ENCODE measurements around the gene ABCA7. TPM values are rescaled to one million over a fixed set of nuclear protein-coding genes. Genes with fewer than 3 reads are reported as not detected.

The ABCA7 gene
- total RNA-seq, 1 experiment from 2014 or later = 91.4 TPM

GRCh38 chr19:1010586-1011510 is 29.1 kb upstream of the ABCA7 start:
- H3K4me2 ChIP-seq (ENCODE audit: low read length) = no peak overlapping the region
- H4K20me1 ChIP-seq (ENCODE audit: insufficient read depth) = no peaks in the 10 kb centered on the region; the same call in 1 of the 2 replicates
- H3K9ac ChIP-seq (ENCODE audit: low read length) = no peak overlapping the region
- no peaks in the 10 kb centered on the region for H3K4me1 ChIP-seq (ENCODE audit: control insufficient read depth in 1 of 2, insufficient read depth in 2 of 2, low read length in 2 of 2)
- peaks cover 30% of the 10 kb centered on the region for H3K79me2 ChIP-seq (ENCODE audit: insufficient read depth, low read length)
- ChIA-PET CTCF (no interaction called here), POLR2A (no interaction called here), RAD21 (ENCODE audit: low non-redundant PET in 1 of 2, low total read pairs in 2 of 2, uncharacterized antibody in 2 of 2, unreplicated experiment in 2 of 2) (no interaction called here)
- no peaks in the 10 kb centered on the region for H3K9me2 ChIP-seq (ENCODE audit: insufficient read depth)
- ATAC-seq = no peak
- no peak overlapping the region for H3K4me3 ChIP-seq (replicated peaks in 1 of 2; ENCODE audit: low read depth in 1 of 2, low read length in 2 of 2)
- H2AFZ ChIP-seq (ENCODE audit: low read depth, low read length, poor library complexity, severe bottlenecking) = no peak overlapping the region
- TF ChIP-seq SIN3A (IDR thresholded peaks at IDR 0.05; ENCODE audit: low read depth) (no peak), REST (IDR thresholded peaks at IDR 0.05; ENCODE audit: low read depth) (no peak), SP1 (IDR thresholded peaks at IDR 0.05; ENCODE audit: low read depth) (no peak), EZH2 (IDR thresholded peaks at IDR 0.05) (no peak), YY1 (IDR thresholded peaks at IDR 0.05; ENCODE audit: extremely low read depth, insufficient replicate concordance, low read depth, low read length) (no peak), RAD21 (IDR thresholded peaks at IDR 0.05; ENCODE audit: low read depth) (no peak), CTCF (IDR thresholded peaks at IDR 0.05 in 2 of 3, conservative IDR thresholded peaks at IDR 0.05 in 1 of 3; ENCODE audit: borderline replicate concordance in 1 of 3, insufficient read depth in 1 of 3, low read depth in 2 of 3, low read length in 2 of 3) (no peak), EGR1 (IDR thresholded peaks at IDR 0.05; ENCODE audit: low read depth) (no peak), JUND (IDR thresholded peaks at IDR 0.05) (no peak), CEBPB (IDR thresholded peaks at IDR 0.05; ENCODE audit: low read depth) (no peak)
- no TSS peak for BruUV-seq (replicated peaks)
- intact Hi-C loops (cut with micrococcal nuclease) = no loop called here
- H3K27me3 ChIP-seq (ENCODE audit: insufficient read depth, low read length) = no peaks in the 10 kb centered on the region
- peaks cover 3 to 4% of the 10 kb centered on the region in 2 experiments; a peak in 2 of 4 replicates for H3K36me3 ChIP-seq (ENCODE audit: control insufficient read depth in 1 of 2, insufficient read depth in 2 of 2, low read length in 2 of 2)
- DNase-seq (ENCODE audit: low read depth, low spot score) = no peak
- H3K9me3 ChIP-seq (ENCODE audit: control insufficient read depth in 1 of 2, insufficient read depth in 1 of 2, low read depth in 1 of 2, low read length in 2 of 2) = no peaks in the 10 kb centered on the region
- no peak overlapping the region for H3K27ac ChIP-seq (ENCODE audit: low read depth, low read length)

Data from HCT116 (cell line).